Measurements from ENCODE around the gene TLR7.

GRCh38 chrX:12843061-12843667 lies 23.7 kb upstream of the TLR7 start:
- TF ChIP-seq CTCF (conservative IDR thresholded peaks at IDR 0.05; ENCODE audit: low read depth, low read length) (no peak), MAFK (IDR thresholded peaks at IDR 0.05; ENCODE audit: low read depth, low read length) (no peak), RFX5 (IDR thresholded peaks at IDR 0.05; ENCODE audit: low read depth, low read length) (no peak), RAD21 (IDR thresholded peaks at IDR 0.05; ENCODE audit: low read length) (no peak), POLR2A (IDR thresholded peaks at IDR 0.05; ENCODE audit: low read depth, low read length) (no peak), CEBPB (IDR thresholded peaks at IDR 0.05; ENCODE audit: low read depth, low read length) (no peak), FOS (IDR thresholded peaks at IDR 0.05; ENCODE audit: low read depth, low read length) (no peak), NFE2L2 (IDR thresholded peaks at IDR 0.05; ENCODE audit: low read depth, low read length) (no peak), BHLHE40 (IDR thresholded peaks at IDR 0.05; ENCODE audit: low read depth, low read length) (no peak)
